A549 (cell line): ENCODE measurements around the gene PLA2G4B. TPM values are rescaled to one million over a fixed set of nuclear protein-coding genes. Genes with fewer than 3 reads are reported as not detected.

ENCODE experiments used
- ATAC-seq, 2 experiments: fragments of 200-7000 bp in 1 of 2; fragments of >200 bp in 1 of 2; cut with Nextera tagmentation in 1 of 2; cut with Tn5 transposase in 1 of 2; 3 replicates each; pipeline versions ENCODE4 v1.8.0 to v1.9.1; 2018 to 2020; ENCODE audit warnings: mild to moderate bottlenecking in 1 of 2, moderate library complexity in 1 of 2
- CTCF ChIA-PET: fragments of 300-600 bp; sonication (Branson Sonifier 250); formaldehyde crosslinking; extraction: SDS; loops from one replicate; lab custom pipeline; 2021; ENCODE audit warnings: antibody characterized with exemption, inconsistent platforms; lab: Yijun Ruan, JAX
- POLR2A ChIA-PET: fragments of 350-600 bp; formaldehyde crosslinking; extraction: SDS; loops from one replicate; lab custom pipeline; 2021; ENCODE audit warnings: antibody characterized with exemption, inconsistent platforms; lab: Yijun Ruan, JAX
- DNase-seq, 2 experiments: peaks; one replicate each; pipeline versions ENCODE4 v3.0.0 to v3.0.0-alpha.2; 2011 to 2016; ENCODE audit warnings: low read depth in 1 of 2, low spot score in 1 of 2
- FAIRE-seq: peaks from 2 replicates; lab custom pipeline; 2011; peaks lifted over from hg19 to GRCh38; lab: Jason Lieb, UNC
- H3K27ac ChIP-seq, 2 experiments: fragments of >200 bp; sonication (Bioruptor Twin); formaldehyde crosslinking; 3 replicates each; pipeline ENCODE4 v1.5.1; 2016 to 2017
- H3K4me1 ChIP-seq: fragments of >200 bp; sonication (Bioruptor Twin); formaldehyde crosslinking; 3 replicates; pipeline ENCODE4 v1.6.1; 2016
- H3K4me2 ChIP-seq: fragments of >200 bp; sonication (Bioruptor Twin); formaldehyde crosslinking; 3 replicates; pipeline ENCODE4 v1.6.1; 2016
- H3K4me3 ChIP-seq: fragments of >200 bp; sonication (Bioruptor Twin); formaldehyde crosslinking; 3 replicates; pipeline ENCODE4 v1.5.1; 2016
- H3K9me3 ChIP-seq: fragments of >200 bp; sonication (Bioruptor Twin); formaldehyde crosslinking; 3 replicates; pipeline ENCODE4 v1.6.1; 2016
- BHLHE40 ChIP-seq: IDR thresholded peaks from 2 replicates; pipeline ENCODE4 v1.6.1; 2012; ENCODE audit warnings: low read depth, low read length, inconsistent platforms
- CBX8 ChIP-seq: fragments of 200-600 bp; sonication (generic); IDR thresholded peaks from 2 replicates; pipeline ENCODE4 v1.6.1; 2016
- CEBPB ChIP-seq, 2 experiments: fragments of >200 bp in 1 of 2; sonication (Bioruptor Twin) in 1 of 2; formaldehyde crosslinking in 1 of 2; IDR thresholded peaks; 2 replicates each; pipeline ENCODE4 v1.6.1; 2012 to 2016
- CHD2 ChIP-seq: fragments of 150-350 bp; IDR thresholded peaks from 2 replicates; pipeline ENCODE4 v1.6.1; 2014; ENCODE audit warnings: low read length; ENCODE audit not compliant: partially characterized antibody
- CHD4 ChIP-seq: fragments of 200-600 bp; sonication (generic); IDR thresholded peaks from 2 replicates; pipeline ENCODE4 v1.6.1; 2016; ENCODE audit warnings: antibody characterized with exemption, mild to moderate bottlenecking, borderline replicate concordance
- EHF ChIP-seq: fragments of 250-450 bp; sonication (Bioruptor Pico); IDR thresholded peaks from 2 replicates; pipeline ENCODE4 v1.5.0; 2020; ENCODE audit warnings: mild to moderate bottlenecking
- EHMT2 ChIP-seq: fragments of 200-600 bp; sonication (generic); IDR thresholded peaks from 2 replicates; pipeline ENCODE4 v1.6.1; 2016; ENCODE audit warnings: antibody characterized with exemption, low read depth, mild to moderate bottlenecking, moderate library complexity
- EP300 ChIP-seq, 2 experiments: fragments of >200 bp; sonication (Bioruptor Twin); formaldehyde crosslinking; IDR thresholded peaks; 2 replicates in 1 of 2; 3 replicates in 1 of 2; pipeline ENCODE4 v1.6.1; 2016 to 2017
- GATA3 ChIP-seq: IDR thresholded peaks from 2 replicates; pipeline ENCODE4 v1.6.1; 2012; ENCODE audit warnings: borderline replicate concordance
- HDAC2 ChIP-seq: fragments of 200-600 bp; sonication (generic); IDR thresholded peaks from 2 replicates; pipeline ENCODE4 v1.6.1; 2016
- HOXB13 ChIP-seq: fragments of 250-450 bp; sonication (Bioruptor Pico); IDR thresholded peaks from 2 replicates; pipeline ENCODE4 v1.5.0; 2020; ENCODE audit warnings: low read depth, mild to moderate bottlenecking, moderate library complexity
- KDM1A ChIP-seq: fragments of 200-600 bp; sonication (generic); IDR thresholded peaks from 2 replicates; pipeline ENCODE4 v1.6.1; 2016; ENCODE audit warnings: low read depth, mild to moderate bottlenecking
- MAFK ChIP-seq: fragments of 450-650 bp; IDR thresholded peaks from 2 replicates; pipeline ENCODE4 v1.6.1; 2014; ENCODE audit not compliant: partially characterized antibody
- NR3C1 ChIP-seq: fragments of >200 bp; sonication (Bioruptor Twin); formaldehyde crosslinking; IDR thresholded peaks from 3 replicates; pipeline ENCODE4 v1.6.1; 2017
- PHF8 ChIP-seq: fragments of 200-600 bp; sonication (generic); IDR thresholded peaks from 2 replicates; pipeline ENCODE4 v1.6.1; 2016; ENCODE audit warnings: low read depth, mild to moderate bottlenecking, antibody characterized with exemption, moderate library complexity, borderline replicate concordance
- POLR2AphosphoS2 ChIP-seq: conservative IDR thresholded peaks from 2 replicates; pipeline ENCODE4 v1.6.1; 2012; ENCODE audit warnings: low read length, improper control_type of control experiment, inconsistent platforms
- RAD21 ChIP-seq, 2 experiments: fragments of >200 bp in 1 of 2; sonication (Bioruptor Twin) in 1 of 2; formaldehyde crosslinking in 1 of 2; IDR thresholded peaks in 1 of 2; conservative IDR thresholded peaks in 1 of 2; 2 replicates in 1 of 2; 3 replicates in 1 of 2; pipeline ENCODE4 v1.6.1; 2012 to 2018; ENCODE audit warnings: inconsistent platforms in 1 of 2
- RARB ChIP-seq: fragments of 250-450 bp; sonication (Bioruptor Pico); IDR thresholded peaks from 2 replicates; pipeline ENCODE4 v1.8.0; 2021; ENCODE audit warnings: mild to moderate bottlenecking, moderate library complexity
- RCOR1 ChIP-seq: fragments of 150-350 bp; IDR thresholded peaks from 2 replicates; pipeline ENCODE4 v1.6.1; 2014; ENCODE audit warnings: antibody characterized with exemption, low read length, low read depth
- SMC3 ChIP-seq: fragments of >200 bp; sonication (Bioruptor Twin); formaldehyde crosslinking; IDR thresholded peaks from 3 replicates; pipeline ENCODE4 v1.6.1; 2018; ENCODE audit warnings: inconsistent platforms
- SREBF2 ChIP-seq: fragments of 450-650 bp; IDR thresholded peaks from 2 replicates; pipeline ENCODE4 v1.6.1; 2014; ENCODE audit warnings: mild to moderate bottlenecking, moderate library complexity
- TFCP2L1 ChIP-seq: fragments of 250-450 bp; sonication (Bioruptor Pico); IDR thresholded peaks from 2 replicates; pipeline ENCODE4 v1.5.0; 2021; ENCODE audit warnings: mild to moderate bottlenecking
- ZC3H11A ChIP-seq: fragments of 450-650 bp; IDR thresholded peaks from 2 replicates; pipeline ENCODE4 v1.6.1; 2014; ENCODE audit warnings: antibody characterized with exemption, mild to moderate bottlenecking
- ZNF302 ChIP-seq: fragments of 250-450 bp; sonication (Bioruptor Pico); IDR thresholded peaks from 2 replicates; pipeline ENCODE4 v1.9.0; 2021; ENCODE audit warnings: inconsistent platforms, mild to moderate bottlenecking, moderate library complexity
- ZSCAN20 ChIP-seq: fragments of 250-450 bp; sonication (Bioruptor Pico); IDR thresholded peaks from 2 replicates; pipeline ENCODE4 v1.8.0; 2022; ENCODE audit warnings: mild to moderate bottlenecking, moderate library complexity
- WGBS: methylation state at CpG from one replicate; pipeline ENCODE4 v1.1.6; 2017; ENCODE audit errors: missing lambda C conversion rate; 5-methylcytosine and 5-hydroxymethylcytosine counted together
- polyA plus RNA-seq, 4 experiments: library from polyadenylated mRNA; depleted of rRNA in 3 of 4; stranded (reverse); fragments of >200 nt; fragmentation: RNase III in 1 of 4; extraction: RNeasy Plus Mini Kit Qiagen cat#74134 plus additional on column Dnase treatment in 1 of 4; gene quantifications; 2 replicates in 3 of 4; 3 replicates in 1 of 4; pipeline ENCODE4 v1.2.3, GENCODE V29; 2011 to 2017
- TF ChIP-seq, protein P1 (sequence below): fragments of 250-450 bp; sonication (Bioruptor Pico); IDR thresholded peaks from 2 replicates; pipeline ENCODE4 v1.5.0; 2021; ENCODE audit warnings: mild to moderate bottlenecking, moderate library complexity, borderline replicate concordance
- TF ChIP-seq, protein P2 (sequence below): fragments of >200 bp; sonication (Bioruptor Twin); formaldehyde crosslinking; IDR thresholded peaks from 3 replicates; pipeline ENCODE4 v1.6.1; 2016
- TF ChIP-seq, protein P3 (sequence below): fragments of 150-350 bp; IDR thresholded peaks from 2 replicates; pipeline ENCODE4 v1.6.1; 2014; ENCODE audit warnings: low read depth, mild to moderate bottlenecking, low read length
- TF ChIP-seq, protein P4 (sequence below): fragments of 250-450 bp; sonication (Bioruptor Pico); IDR thresholded peaks from 2 replicates; pipeline ENCODE4 v1.5.0; 2020; ENCODE audit warnings: low read depth, mild to moderate bottlenecking, moderate library complexity
- TF ChIP-seq, protein P5 (sequence below): fragments of >200 bp; sonication (Bioruptor Twin); formaldehyde crosslinking; IDR thresholded peaks from 3 replicates; pipeline ENCODE4 v1.5.1; 2016
- TF ChIP-seq, protein P6 (sequence below): fragments of 450-650 bp; IDR thresholded peaks from 2 replicates; pipeline ENCODE4 v1.6.1; 2014; ENCODE audit warnings: antibody characterized with exemption
- TF ChIP-seq, protein P7 (sequence below): IDR thresholded peaks from 2 replicates; pipeline ENCODE4 v1.6.1; 2012; ENCODE audit warnings: low read depth, borderline replicate concordance

PLA2G4B gene
- polyA plus RNA-seq, 2 of the 4 experiments (the other 2 are of a cell fraction), result 2.2 to 2.6 TPM

DNA sequence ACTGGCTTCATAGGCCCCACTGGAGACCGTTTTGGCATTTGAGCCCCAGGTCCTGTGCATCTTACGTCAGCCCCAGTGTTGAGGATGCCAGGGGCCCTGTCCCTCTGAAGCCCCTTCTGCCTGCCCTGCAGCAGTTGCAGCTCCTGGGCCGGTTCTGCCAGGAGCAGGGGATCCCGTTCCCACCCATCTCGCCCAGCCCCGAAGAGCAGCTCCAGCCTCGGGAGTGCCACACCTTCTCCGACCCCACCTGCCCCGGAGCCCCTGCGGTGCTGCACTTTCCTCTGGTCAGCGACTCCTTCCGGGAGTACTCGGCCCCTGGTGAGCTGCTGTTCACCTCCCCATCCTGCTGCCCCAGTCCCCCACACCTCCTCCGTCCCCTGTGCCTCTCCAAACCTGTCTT lies 8.6 kb downstream of the PLA2G4B start:
- ATAC-seq, result no peak
- no peak overlapping the region for H3K4me3 ChIP-seq
- H3K4me1 ChIP-seq, result no peaks in the 10 kb centered on the region
- no peak overlapping the region for H3K4me2 ChIP-seq
- no peaks in the 10 kb centered on the region for H3K9me3 ChIP-seq
- TF ChIP-seq CEBPB (IDR thresholded peaks at IDR 0.05), result no peak
- no peak for TF ChIP-seq SREBF2
- no peak for TF ChIP-seq EHMT2
- TF ChIP-seq ZNF302 (CRISPR knock-in tag), result no peak
- no peak for TF ChIP-seq RAD21 (conservative IDR thresholded peaks at IDR 0.05 in 1 of 2, IDR thresholded peaks at IDR 0.05 in 1 of 2)
- TF ChIP-seq KDM1A, result no peak
- TF ChIP-seq, protein P1, sequence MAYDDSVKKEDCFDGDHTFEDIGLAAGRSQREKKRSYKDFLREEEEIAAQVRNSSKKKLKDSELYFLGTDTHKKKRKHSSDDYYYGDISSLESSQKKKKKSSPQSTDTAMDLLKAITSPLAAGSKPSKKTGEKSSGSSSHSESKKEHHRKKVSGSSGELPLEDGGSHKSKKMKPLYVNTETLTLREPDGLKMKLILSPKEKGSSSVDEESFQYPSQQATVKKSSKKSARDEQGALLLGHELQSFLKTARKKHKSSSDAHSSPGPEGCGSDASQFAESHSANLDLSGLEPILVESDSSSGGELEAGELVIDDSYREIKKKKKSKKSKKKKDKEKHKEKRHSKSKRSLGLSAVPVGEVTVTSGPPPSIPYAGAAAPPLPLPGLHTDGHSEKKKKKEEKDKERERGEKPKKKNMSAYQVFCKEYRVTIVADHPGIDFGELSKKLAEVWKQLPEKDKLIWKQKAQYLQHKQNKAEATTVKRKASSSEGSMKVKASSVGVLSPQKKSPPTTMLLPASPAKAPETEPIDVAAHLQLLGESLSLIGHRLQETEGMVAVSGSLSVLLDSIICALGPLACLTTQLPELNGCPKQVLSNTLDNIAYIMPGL (CRISPR knock-in tag), result no peak
- no peak for TF ChIP-seq CHD4
- TF ChIP-seq, protein P2, sequence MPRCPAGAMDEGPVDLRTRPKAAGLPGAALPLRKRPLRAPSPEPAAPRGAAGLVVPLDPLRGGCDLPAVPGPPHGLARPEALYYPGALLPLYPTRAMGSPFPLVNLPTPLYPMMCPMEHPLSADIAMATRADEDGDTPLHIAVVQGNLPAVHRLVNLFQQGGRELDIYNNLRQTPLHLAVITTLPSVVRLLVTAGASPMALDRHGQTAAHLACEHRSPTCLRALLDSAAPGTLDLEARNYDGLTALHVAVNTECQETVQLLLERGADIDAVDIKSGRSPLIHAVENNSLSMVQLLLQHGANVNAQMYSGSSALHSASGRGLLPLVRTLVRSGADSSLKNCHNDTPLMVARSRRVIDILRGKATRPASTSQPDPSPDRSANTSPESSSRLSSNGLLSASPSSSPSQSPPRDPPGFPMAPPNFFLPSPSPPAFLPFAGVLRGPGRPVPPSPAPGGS, result no peak
- TF ChIP-seq, protein P3, sequence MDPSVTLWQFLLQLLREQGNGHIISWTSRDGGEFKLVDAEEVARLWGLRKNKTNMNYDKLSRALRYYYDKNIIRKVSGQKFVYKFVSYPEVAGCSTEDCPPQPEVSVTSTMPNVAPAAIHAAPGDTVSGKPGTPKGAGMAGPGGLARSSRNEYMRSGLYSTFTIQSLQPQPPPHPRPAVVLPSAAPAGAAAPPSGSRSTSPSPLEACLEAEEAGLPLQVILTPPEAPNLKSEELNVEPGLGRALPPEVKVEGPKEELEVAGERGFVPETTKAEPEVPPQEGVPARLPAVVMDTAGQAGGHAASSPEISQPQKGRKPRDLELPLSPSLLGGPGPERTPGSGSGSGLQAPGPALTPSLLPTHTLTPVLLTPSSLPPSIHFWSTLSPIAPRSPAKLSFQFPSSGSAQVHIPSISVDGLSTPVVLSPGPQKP, result no peak
- TF ChIP-seq HDAC2, result no peak
- TF ChIP-seq NR3C1, result no peak
- TF ChIP-seq ZC3H11A, result no peak
- no peak for TF ChIP-seq TFCP2L1
- TF ChIP-seq RARB, result no peak
- TF ChIP-seq, protein P4, sequence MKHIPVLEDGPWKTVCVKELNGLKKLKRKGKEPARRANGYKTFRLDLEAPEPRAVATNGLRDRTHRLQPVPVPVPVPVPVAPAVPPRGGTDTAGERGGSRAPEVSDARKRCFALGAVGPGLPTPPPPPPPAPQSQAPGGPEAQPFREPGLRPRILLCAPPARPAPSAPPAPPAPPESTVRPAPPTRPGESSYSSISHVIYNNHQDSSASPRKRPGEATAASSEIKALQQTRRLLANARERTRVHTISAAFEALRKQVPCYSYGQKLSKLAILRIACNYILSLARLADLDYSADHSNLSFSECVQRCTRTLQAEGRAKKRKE, result no peak
- no peak for TF ChIP-seq RCOR1
- TF ChIP-seq PHF8, result no peak
- no peak for TF ChIP-seq SMC3
- no peak overlapping the region for H3K27ac ChIP-seq
- FAIRE-seq, result no peak
- ChIA-PET POLR2A (no interaction called here), CTCF (interaction anchor here (1.1 to 1.5 kb wide), 3 partner anchors 9 to 14 kb away, joined by 4 read pairs; partner anchors contain the start of gene PLA2G4B)
- WGBS, result 91% methylated on average over 9 of the region's 14 CpGs
- DNase-seq, result no peak

DNA sequence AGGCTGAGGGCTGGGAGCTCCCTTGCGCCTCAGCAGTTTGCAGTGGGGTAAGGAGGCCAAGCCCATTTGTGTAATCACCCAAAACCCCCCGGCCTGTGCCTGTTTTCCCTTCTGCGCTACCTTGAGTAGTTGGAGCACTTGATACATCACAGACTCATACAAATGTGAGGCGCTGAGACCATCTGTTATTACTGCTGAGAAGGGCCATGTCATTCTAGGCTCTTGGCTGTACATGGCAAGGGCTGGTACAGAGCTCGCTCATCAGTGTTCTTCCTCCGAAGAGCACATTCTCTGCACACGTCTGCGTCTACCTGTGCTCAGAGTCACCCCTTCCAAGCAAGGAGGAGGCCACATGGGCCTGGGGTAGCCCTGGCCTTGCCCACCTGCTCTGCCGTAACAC lies 9.3 kb downstream of the PLA2G4B start:
- DNase-seq (no peak), ATAC-seq (no peak), FAIRE-seq (no peak)
- no peak overlapping the region for H3K4me2 ChIP-seq
- no peak overlapping the region for H3K27ac ChIP-seq
- ChIA-PET CTCF (interaction anchor here (1.1 to 1.5 kb wide), 3 partner anchors 10 to 37 kb away, joined by 4 read pairs; no protein-coding TSS in a partner anchor), POLR2A (no interaction called here)
- H3K4me3 ChIP-seq, result no peak overlapping the region
- H3K9me3 ChIP-seq, result no peaks in the 10 kb centered on the region
- WGBS, result 92% methylated on average over 8 of the region's 9 CpGs
- no peaks in the 10 kb centered on the region for H3K4me1 ChIP-seq
- TF ChIP-seq CHD2 (no peak), EP300 (IDR thresholded peaks at IDR 0.05) (no peak), ZC3H11A (no peak), RCOR1 (no peak), CEBPB (IDR thresholded peaks at IDR 0.05) (no peak), SMC3 (no peak), CBX8 (no peak), HOXB13 (CRISPR knock-in tag) (no peak), SREBF2 (no peak), POLR2AphosphoS2 (no peak), BHLHE40 (no peak), MAFK (no peak), ZSCAN20 (CRISPR knock-in tag) (no peak), GATA3 (no peak), EHF (CRISPR knock-in tag) (no peak)
- TF ChIP-seq, protein P5, sequence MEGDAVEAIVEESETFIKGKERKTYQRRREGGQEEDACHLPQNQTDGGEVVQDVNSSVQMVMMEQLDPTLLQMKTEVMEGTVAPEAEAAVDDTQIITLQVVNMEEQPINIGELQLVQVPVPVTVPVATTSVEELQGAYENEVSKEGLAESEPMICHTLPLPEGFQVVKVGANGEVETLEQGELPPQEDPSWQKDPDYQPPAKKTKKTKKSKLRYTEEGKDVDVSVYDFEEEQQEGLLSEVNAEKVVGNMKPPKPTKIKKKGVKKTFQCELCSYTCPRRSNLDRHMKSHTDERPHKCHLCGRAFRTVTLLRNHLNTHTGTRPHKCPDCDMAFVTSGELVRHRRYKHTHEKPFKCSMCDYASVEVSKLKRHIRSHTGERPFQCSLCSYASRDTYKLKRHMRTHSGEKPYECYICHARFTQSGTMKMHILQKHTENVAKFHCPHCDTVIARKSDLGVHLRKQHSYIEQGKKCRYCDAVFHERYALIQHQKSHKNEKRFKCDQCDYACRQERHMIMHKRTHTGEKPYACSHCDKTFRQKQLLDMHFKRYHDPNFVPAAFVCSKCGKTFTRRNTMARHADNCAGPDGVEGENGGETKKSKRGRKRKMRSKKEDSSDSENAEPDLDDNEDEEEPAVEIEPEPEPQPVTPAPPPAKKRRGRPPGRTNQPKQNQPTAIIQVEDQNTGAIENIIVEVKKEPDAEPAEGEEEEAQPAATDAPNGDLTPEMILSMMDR, result no peak
- TF ChIP-seq, protein P6, sequence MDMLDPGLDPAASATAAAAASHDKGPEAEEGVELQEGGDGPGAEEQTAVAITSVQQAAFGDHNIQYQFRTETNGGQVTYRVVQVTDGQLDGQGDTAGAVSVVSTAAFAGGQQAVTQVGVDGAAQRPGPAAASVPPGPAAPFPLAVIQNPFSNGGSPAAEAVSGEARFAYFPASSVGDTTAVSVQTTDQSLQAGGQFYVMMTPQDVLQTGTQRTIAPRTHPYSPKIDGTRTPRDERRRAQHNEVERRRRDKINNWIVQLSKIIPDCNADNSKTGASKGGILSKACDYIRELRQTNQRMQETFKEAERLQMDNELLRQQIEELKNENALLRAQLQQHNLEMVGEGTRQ, result no peak
- TF ChIP-seq, protein P7, sequence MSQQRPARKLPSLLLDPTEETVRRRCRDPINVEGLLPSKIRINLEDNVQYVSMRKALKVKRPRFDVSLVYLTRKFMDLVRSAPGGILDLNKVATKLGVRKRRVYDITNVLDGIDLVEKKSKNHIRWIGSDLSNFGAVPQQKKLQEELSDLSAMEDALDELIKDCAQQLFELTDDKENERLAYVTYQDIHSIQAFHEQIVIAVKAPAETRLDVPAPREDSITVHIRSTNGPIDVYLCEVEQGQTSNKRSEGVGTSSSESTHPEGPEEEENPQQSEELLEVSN, result no peak
